Glomerular endothelial cell (primary cell): Measurements from ENCODE around the gene GIGYF2. TPM values are rescaled to one million over a fixed set of nuclear protein-coding genes. Genes with fewer than 3 reads are reported as not detected.
"Not testable (repeated sequence)": the region's sequence is repeated elsewhere in the genome, so short reads cannot be mapped to it uniquely, and the experiment has no call there.

Experiments
- DNase-seq: peaks from one replicate; pipeline ENCODE4 v3.0.0-alpha.2; 2011; ENCODE audit warnings: low read depth, low spot score; ENCODE audit errors: extremely low read depth
- total RNA-seq: library from RNA; depleted of rRNA; stranded (reverse); fragments of >200 nt; gene quantifications from 2 replicates; pipeline ENCODE4 v1.2.3, GENCODE V29; 2015

The GIGYF2 gene
- 35.2 and 52.5 TPM in 2 replicates for total RNA-seq

- peak; percentile 48 for DNase-seq
These were observed at the start of gene GIGYF2 for GRCh38 chr2:232697059-232697806. Gene GIGYF2, plus strand, starts transcription at chr2:232697331. Its CDS starts 37,867 bp downstream, at chr2:232735198.

GRCh38 chr2:232649033-232649432 lies 48.1 kb upstream of the GIGYF2 start:
- no peak for DNase-seq

GRCh38 chr2:232652505-232652851 lies 44.7 kb upstream of the GIGYF2 start:
- DNase-seq = no peak

- DNase-seq = no peak
These were observed 43.7 kb upstream of the GIGYF2 start for GRCh38 chr2:232653441-232653840.

- no peak for DNase-seq
These were observed 41.7 kb upstream of the GIGYF2 start for GRCh38 chr2:232655392-232655791.

GRCh38 chr2:232658217-232658785 lies 38.8 kb upstream of the GIGYF2 start:
- DNase-seq = no peak

- no peak for DNase-seq
These were observed 37.8 kb upstream of the GIGYF2 start for GRCh38 chr2:232659359-232659758.

GRCh38 chr2:232662486-232663260 lies 34.5 kb upstream of the GIGYF2 start:
- DNase-seq = no peak

- no peak for DNase-seq
These were observed 30.9 kb upstream of the GIGYF2 start for GRCh38 chr2:232666051-232666805.

- DNase-seq = no peak
These were observed 29.0 kb upstream of the GIGYF2 start for GRCh38 chr2:232667989-232668583.

- no peak for DNase-seq
These were observed 28.2 kb upstream of the GIGYF2 start for GRCh38 chr2:232668805-232669444.

- DNase-seq = no peak
These were observed 24.5 kb upstream of the GIGYF2 start for GRCh38 chr2:232672588-232672987.

- no peak for DNase-seq
These were observed 22.6 kb upstream of the GIGYF2 start for GRCh38 chr2:232674491-232674890.

GRCh38 chr2:232675381-232675780 lies 21.8 kb upstream of the GIGYF2 start:
- no peak for DNase-seq

GRCh38 chr2:232680006-232680405 lies 17.1 kb upstream of the GIGYF2 start:
- DNase-seq = no peak

GRCh38 chr2:232681527-232681926 lies 15.6 kb upstream of the GIGYF2 start:
- DNase-seq = no peak

GRCh38 chr2:232683368-232683767 lies 13.8 kb upstream of the GIGYF2 start:
- no peak for DNase-seq

GRCh38 chr2:232685391-232685790 lies 11.7 kb upstream of the GIGYF2 start:
- DNase-seq = not testable (repeated sequence)

- DNase-seq = no peak
These were observed 9.6 kb upstream of the GIGYF2 start for GRCh38 chr2:232687382-232688160.
